Chondrocyte (in vitro differentiated cells): ENCODE data around the gene NOTCH1. TPM values are rescaled to one million over a fixed set of nuclear protein-coding genes. Genes with fewer than 3 reads are reported as not detected.

Experiments
- DNase-seq: peaks from one replicate; pipeline ENCODE4 v3.0.0; 2021; ENCODE audit warnings: mixed read lengths, low spot score
- H3K27ac Mint-ChIP-seq: one replicate; pipeline ENCODE4 v1.8.0; 2021; ENCODE audit warnings: mild to moderate bottlenecking, moderate library complexity, mixed read lengths; ENCODE audit not compliant: unreplicated experiment
- H3K27me3 Mint-ChIP-seq: 2 replicates; pipeline ENCODE4 v1.8.0; 2021; ENCODE audit warnings: low read depth, mixed read lengths
- H3K36me3 Mint-ChIP-seq: 2 replicates; pipeline ENCODE4 v1.8.0; 2021; ENCODE audit warnings: low read depth, mixed read lengths
- H3K4me1 Mint-ChIP-seq: 2 replicates; pipeline ENCODE4 v1.8.0; 2021; ENCODE audit warnings: low read depth, mild to moderate bottlenecking, mixed read lengths
- H3K4me3 Mint-ChIP-seq: one replicate; pipeline ENCODE4 v1.8.0; 2021; ENCODE audit warnings: mild to moderate bottlenecking, moderate library complexity, mixed read lengths; ENCODE audit not compliant: unreplicated experiment
- H3K9me3 Mint-ChIP-seq: 2 replicates; pipeline ENCODE4 v1.8.0; 2021; ENCODE audit warnings: low read depth, mixed read lengths
- CTCF ChIP-seq: fragments of 200-600 bp; sonication (generic); IDR thresholded peaks from 2 replicates; pipeline ENCODE4 v1.5.0; 2021; ENCODE audit warnings: antibody characterized with exemption, mild to moderate bottlenecking, moderate library complexity
- total RNA-seq: library from RNA; stranded (reverse); gene quantifications from 3 replicates; pipeline ENCODE4 v1.2.1, GENCODE V29; 2021

The NOTCH1 gene
- total RNA-seq, 1 donor from 2014 or later = 28.7 TPM

GRCh38 chr9:136512651-136513071, 33.2 kb downstream of the NOTCH1 start:
- Mint-ChIP-seq H3K36me3 (peaks cover 6% of the 10 kb centered on the region), H3K4me3 (no peak overlapping the region), H3K4me1 (no peaks in the 10 kb centered on the region), H3K9me3 (no peaks in the 10 kb centered on the region), H3K27me3 (no peaks in the 10 kb centered on the region), H3K27ac (no peak overlapping the region)
- DNase-seq = no peak
- TF ChIP-seq CTCF = no peak

DNA sequence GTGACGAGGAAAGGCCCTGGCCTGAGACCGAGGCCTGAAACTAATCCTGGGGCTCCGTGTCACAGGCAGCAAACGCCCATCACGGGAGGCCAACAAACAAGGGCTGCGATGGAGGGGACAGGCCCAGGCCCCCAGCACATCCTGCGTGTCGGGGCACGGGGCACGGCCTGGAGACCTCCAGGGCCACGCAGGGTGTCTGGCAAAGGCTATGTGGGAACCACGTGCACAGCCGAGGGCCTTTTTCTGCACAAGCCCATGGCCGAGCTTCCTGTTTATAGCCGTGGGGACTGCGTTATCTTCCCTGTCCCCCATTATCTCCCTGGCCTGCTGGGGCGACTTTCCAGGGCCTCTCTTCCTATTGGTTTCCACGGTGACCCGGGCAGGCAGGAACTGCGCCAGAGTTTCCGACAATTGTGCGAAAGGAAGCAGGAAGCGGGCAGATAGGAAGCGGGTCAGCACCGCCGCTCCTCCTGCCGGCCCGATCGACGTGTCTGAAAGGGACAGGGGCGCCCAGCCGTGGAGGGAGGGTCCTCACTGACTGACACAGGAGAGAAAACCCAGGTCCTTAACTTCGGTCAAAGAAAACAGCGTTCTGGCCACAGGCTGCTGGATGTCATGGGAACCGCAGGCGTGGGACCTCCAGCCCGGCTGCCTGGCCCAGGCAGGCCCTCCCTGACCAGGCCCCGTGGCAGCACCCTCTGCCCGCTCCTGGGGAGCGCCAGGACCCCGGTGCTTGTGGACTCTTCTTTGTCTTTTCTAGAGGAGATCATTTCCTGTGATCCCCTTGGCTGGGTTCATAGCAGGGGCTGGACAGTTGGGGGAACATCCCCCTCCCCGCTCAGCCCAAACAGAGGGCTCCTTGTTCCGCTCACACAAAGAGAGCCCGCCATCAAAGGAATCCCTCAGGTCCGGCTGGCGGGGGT, 33.9 kb downstream of the NOTCH1 start:
- Mint-ChIP-seq H3K27me3 (no peaks in the 10 kb centered on the region), H3K27ac (no peak overlapping the region), H3K4me3 (no peak overlapping the region), H3K9me3 (no peaks in the 10 kb centered on the region), H3K4me1 (no peaks in the 10 kb centered on the region), H3K36me3 (peaks cover 6% of the 10 kb centered on the region)
- DNase-seq = no peak
- no peak for TF ChIP-seq CTCF

DNA sequence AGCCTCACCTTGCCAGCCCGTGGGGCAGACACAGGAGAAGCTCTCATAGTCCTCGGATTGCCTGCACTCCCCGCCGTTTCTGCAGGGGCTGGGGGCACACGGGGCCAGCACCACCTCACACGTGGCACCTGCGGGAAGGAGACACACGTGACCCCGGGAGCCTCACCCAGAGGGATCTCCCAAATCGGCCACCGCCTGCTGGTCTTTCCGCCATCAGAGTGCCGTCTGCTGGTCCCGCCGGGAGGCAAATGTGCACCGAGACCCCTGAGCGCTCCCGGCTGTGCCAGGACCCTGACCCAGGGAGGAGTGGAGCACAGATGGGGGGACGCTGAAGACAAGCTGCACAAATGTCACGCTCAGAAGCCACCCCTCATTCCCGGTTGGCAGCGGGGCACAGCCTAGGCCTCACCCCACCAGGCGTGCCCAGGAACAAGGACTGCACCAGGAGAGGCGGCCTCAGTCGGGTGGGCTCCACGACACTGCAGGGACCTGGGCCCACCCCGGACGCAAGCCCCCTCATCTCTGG, 34.6 kb downstream of the NOTCH1 start:
- H3K27me3 Mint-ChIP-seq = no peaks in the 10 kb centered on the region
- no peak overlapping the region for H3K4me3 Mint-ChIP-seq
- DNase-seq = no peak
- H3K27ac Mint-ChIP-seq = no peak overlapping the region
- H3K9me3 Mint-ChIP-seq = no peaks in the 10 kb centered on the region
- H3K4me1 Mint-ChIP-seq = no peaks in the 10 kb centered on the region
- no peak for TF ChIP-seq CTCF
- peaks cover 6% of the 10 kb centered on the region for H3K36me3 Mint-ChIP-seq

GRCh38 chr9:136510561-136510960, 35.3 kb downstream of the NOTCH1 start:
- H3K27me3 Mint-ChIP-seq = no peaks in the 10 kb centered on the region
- TF ChIP-seq CTCF = no peak
- no peak for DNase-seq
- H3K36me3 Mint-ChIP-seq = peaks cover 6% of the 10 kb centered on the region
- H3K4me3 Mint-ChIP-seq = no peak overlapping the region
- no peaks in the 10 kb centered on the region for H3K9me3 Mint-ChIP-seq
- H3K27ac Mint-ChIP-seq = no peak overlapping the region
- H3K4me1 Mint-ChIP-seq = no peaks in the 10 kb centered on the region

DNA sequence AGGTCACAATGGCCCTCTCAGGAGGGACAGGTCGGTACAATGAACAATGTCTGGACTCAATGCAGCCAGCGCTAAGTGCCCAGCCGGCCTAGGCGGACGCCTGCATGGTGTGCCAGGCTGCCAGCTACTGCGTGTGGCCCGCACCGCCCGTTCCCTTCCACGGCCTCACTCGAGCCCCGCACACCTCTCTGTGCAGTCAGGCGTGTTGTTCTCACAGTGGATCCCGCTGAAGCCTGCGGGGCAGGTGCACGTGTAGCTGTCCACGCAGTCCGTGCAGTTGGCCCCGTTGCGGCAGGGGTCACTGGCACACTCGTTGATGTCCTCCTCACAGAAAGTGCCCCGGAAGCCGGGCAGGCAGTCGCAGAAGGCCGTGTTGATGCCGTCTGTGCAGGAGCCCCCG, 36.3 kb downstream of the NOTCH1 start:
- Mint-ChIP-seq H3K36me3 (peaks cover 6% of the 10 kb centered on the region), H3K27me3 (no peaks in the 10 kb centered on the region), H3K4me3 (no peak overlapping the region)

More for the DNA sequence above, 36.3 kb downstream of the NOTCH1 start:
- DNase-seq = no peak
- no peak overlapping the region for H3K27ac Mint-ChIP-seq
- H3K9me3 Mint-ChIP-seq = no peaks in the 10 kb centered on the region
- H3K4me1 Mint-ChIP-seq = no peaks in the 10 kb centered on the region
- TF ChIP-seq CTCF = no peak
